NT2/D1 (cell line): ENCODE data around the gene GABRB3.

Experiments
- SUZ12 ChIP-seq: IDR thresholded peaks from 2 replicates; pipeline ENCODE4 v1.6.1; 2011; ENCODE audit not compliant: insufficient read length, insufficient read depth; ENCODE audit errors: extremely low read depth
- YY1 ChIP-seq: IDR thresholded peaks from 2 replicates; pipeline ENCODE4 v1.6.1; 2011; ENCODE audit not compliant: insufficient read length, insufficient read depth
- ZNF274 ChIP-seq: IDR thresholded peaks from 2 replicates; pipeline ENCODE4 v1.6.1; 2011; ENCODE audit warnings: mild to moderate bottlenecking, low read depth, low read length

- TF ChIP-seq SUZ12 (no peak), ZNF274 (no peak), YY1 (no peak)
Observed at GRCh38 chr15:26651909-26652308, 121.0 kb downstream of the GABRB3 start.
